HL-60/S4 treated with phorbol 12-myristate 13-acetate at 8.2 ng/mL for 4 days and 3 days (cell line): ENCODE results near the gene RBM28.

Source experiments
- in situ Hi-C: fragments of 300-500 bp; cut with MboI; formaldehyde crosslinking; loops from 2 replicates; pipeline ENCODE4 v1.15.0; 2022; ENCODE audit warnings: low sequenced_read_pairs

The RBM28 gene

DNA sequence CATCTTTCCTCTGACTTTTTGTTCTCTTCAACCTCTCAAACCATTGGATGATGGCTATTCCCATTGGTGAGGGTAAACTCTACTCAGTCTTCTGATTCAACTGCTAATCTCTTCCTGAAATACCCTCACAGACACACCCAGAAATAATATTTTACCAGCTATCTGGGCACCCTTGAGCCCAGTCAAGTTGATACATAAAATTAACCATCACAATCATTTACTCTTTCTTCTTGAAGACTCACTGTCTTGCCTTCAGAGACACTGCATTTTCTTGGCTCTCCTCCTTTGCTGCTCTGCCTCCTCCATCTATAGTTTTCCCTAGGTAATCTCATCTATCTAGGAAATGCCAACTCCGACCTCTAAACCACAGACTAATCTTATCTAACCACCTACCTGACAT lies 30.3 kb upstream of the RBM28 start:
- in situ Hi-C loops, result no loop called here

DNA sequence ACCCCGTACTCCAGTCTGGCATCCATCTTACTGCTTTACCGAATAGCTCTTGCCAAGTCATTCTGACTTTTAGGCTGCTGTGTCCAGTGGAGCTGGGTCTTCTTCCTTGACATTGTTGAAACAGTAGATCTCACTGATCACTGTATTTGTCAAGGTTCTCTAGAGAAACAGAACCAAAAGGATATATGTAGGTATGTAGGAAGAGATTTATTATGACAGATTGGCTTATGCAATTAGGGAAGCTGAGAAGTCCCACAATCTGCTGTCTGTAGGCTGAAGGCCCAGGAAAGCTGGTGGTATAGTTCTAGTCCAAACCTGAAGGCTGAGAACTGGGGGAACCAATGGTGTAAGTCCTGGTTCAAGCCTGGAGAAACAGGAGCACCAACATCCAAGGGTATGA lies 29.9 kb upstream of the RBM28 start:
- in situ Hi-C loops, result no loop called here

DNA sequence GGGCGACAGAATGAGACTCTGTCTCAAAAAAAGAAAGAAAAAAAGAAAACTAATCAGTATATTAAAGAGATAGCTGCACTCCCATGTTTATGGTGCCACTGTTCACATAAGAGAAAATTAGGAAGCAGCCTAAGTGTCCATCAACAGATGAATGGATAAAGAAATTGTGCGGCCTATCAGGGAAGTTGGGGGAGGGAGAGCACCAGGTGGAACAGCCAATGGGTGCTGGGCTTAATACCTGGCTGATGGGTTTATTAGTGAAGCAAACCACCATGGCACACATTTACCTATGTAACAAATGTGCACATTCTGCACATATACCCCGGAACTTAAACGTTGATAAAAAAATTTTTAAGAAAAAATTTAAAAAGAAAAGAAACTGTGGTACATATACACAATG lies 26.8 kb upstream of the RBM28 start:
- in situ Hi-C loops, result no loop called here

DNA sequence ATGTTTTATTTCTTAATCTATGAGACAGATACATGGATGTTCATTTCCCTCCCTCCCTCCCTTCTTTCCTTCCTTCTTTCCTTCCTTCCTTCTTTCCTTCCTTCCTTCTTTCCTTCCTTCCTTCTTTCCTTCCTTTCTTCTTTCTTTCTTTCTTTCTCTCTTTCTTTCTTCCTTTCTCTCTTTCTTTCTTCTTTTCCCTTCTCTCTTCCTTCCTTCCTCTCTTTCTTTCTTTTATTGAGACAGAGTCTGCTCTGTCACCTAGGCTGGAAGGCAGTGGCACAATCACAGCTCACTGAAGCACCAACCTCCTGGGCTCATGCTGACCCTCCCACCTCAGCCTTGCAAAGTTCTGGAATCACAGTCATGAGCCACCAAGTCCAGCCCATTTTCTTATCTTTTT lies 23.3 kb upstream of the RBM28 start:
- in situ Hi-C loops, result no loop called here

DNA sequence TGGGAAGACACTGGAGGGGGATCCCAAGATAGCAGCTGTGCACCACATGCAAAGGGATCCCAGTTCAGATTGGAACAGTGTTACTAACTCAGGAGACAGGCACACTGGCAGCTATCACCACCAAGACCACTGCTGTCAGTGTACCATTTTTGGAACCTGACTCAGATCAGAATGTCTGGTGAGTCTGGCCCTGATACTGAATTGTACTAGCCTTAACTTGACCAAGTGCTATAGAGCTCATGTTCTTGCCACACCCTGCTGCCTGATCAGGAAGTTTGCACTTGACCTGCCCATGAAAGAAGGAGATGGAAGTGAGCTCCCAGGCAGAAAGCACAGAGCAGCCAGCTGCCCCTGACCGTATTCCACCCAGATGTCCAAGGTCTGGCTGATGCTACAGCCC lies 22.6 kb upstream of the RBM28 start:
- in situ Hi-C loops, result no loop called here

DNA sequence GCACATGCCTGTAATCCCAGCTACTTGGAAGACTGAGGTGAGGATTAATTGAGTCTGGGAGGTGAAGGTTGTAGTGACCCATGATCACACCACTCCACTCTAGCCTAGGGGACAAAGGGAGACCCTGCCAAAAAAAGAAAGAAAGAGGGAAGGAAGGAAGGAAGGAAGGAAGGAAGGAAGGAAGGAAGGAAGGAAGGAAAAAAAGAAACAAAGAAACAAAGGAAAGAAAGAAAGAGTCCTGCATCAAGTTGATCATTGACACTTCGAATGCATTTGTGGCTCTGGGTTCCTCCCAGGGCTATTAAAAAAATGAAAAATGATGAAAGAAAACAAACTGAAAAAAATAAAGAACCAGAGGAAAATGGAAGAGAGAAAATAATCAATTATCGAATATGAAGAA lies 21.7 kb upstream of the RBM28 start:
- in situ Hi-C loops, result no loop called here

DNA sequence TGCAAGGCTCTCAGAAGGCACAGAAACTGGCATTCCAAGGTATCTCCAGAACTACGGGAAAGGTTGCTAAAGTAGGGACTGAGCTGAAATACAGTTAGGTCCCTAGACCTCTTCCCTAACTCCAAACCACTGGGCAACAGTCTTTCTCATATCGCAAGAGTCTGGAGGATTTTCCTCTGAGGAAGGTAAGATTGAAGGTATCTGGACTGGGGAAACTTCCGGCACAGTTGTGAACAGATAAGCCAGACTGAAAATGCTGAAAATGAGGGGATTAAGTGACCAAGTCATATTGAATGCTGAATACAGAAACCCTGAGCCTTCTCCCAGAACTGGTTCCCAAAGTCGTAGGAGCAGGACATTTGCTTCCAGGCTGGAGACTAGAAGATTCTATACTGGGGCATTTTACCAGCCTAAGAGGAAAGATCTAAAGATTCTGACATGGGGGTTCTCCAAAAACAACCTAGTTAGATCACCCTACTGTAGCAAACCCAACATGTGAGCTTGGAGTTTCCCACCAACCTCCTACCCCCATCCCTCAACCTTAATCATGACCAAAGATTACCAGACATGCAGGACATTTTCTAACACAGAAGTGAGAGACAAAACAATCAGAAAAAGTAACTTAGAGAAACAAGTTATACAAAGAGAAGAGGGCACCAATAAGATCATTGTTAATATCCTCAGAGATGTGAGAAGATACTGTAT lies 20.6 kb upstream of the RBM28 start:
- in situ Hi-C loops, result no loop called here

DNA sequence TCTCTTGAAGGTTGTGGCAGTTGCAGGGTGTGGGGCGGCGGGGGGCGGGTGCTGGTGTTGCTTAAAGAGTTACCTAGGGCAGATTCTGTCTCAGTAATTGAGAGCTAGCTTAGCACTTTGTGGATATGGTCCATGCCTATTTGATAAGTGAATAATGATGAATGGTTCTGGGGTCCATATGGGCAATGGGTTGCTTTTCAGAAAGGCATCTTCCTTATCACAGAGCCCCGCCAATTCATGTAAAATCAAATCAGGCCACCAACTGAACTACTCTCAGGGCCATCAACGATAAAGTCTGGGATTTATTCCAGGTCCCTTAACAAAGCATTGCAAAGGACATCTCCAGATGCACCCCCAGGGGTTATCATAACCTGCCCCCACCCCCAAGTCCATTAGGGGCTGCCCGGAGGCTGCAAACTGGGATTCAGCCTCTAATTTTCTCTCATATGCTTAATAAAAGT lies 19.6 kb upstream of the RBM28 start:
- in situ Hi-C loops, result no loop called here

DNA sequence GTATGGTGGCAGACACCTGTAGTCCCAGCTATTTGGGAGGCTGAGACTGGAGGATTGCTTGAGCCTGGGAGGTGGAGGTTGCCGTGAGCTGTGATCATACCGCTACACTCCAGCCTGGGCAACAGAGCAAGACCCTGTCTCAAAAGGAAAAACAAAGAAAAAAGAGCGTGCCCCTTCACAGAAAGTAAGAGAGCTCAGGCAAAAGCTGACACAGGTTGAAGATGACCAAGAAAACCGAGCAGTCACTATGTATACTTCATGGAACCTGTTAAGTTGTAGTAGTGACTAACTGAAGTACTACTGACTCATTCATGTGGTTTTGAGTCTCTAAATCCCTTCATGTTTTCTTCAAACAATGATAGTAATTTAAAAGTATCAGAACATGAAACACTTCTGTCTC lies 19.0 kb upstream of the RBM28 start:
- in situ Hi-C loops, result no loop called here

DNA sequence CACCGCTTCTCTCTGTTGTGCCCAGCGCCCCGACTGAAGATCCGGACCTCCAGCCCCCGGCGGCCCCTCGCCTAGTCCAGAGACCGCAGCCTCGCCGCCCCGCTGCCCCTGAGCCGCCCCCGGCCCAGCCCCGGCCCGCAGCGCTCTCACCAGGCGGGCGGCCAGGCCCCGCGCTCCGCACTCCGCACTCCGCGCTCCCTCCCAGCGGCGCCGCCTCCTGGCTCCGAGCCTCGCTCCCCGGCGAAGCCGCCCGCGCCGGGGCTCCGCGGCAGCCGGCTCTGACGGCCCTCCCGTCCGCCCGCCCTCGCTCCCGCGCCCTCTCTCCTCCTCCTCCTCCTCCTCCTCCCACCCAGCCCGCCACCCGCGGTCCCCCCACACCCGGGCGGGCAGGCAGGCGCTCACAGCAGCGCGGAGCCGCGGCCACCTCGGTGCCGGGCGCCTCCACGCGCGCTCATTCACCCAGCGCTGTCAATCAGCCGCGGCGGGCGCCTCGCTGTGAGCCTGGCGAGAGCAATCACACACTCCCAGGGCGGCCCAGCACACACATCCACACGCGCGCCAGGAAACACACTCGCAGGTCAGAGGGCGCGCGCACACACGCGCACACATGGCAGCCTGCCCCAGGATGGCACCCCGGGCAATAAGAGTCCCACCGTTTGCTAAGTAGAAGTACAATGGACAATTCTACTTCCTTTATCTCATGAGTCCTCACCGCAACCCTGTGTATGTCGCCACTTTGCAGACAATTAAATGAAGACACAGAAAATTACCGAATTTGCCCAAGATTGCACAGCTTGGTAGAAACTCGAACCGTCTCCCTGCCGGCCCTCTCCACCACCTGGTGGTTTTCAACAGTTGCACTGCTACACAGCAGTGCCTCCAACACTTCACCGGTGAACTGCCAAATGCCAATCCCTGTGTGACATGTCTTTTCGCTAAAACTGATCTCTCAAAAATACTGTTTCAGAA lies 18.0 kb upstream of the RBM28 start, which contains the start of gene PRRT4:
Gene PRRT4, minus strand, starts transcription at position 280 of the 969 bp plus-strand sequence.
- in situ Hi-C loops, result no loop called here

DNA sequence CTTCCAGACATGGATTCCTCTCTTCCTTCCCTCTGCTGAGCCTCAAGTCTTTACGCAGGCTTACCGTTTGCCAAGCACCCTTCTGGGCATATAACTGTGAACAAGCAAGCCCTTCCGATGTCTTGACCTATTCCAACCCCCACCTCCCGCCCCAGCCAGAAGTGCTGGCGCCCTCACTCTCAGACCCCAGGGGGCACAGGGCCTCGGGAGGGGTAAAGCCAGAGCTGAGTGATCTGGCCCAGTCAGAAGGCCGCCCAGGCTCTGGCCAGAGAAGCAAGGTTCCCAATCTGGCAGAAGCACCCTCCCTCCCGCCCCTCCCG lies 16.6 kb upstream of the RBM28 start:
- in situ Hi-C loops, result no loop called here

DNA sequence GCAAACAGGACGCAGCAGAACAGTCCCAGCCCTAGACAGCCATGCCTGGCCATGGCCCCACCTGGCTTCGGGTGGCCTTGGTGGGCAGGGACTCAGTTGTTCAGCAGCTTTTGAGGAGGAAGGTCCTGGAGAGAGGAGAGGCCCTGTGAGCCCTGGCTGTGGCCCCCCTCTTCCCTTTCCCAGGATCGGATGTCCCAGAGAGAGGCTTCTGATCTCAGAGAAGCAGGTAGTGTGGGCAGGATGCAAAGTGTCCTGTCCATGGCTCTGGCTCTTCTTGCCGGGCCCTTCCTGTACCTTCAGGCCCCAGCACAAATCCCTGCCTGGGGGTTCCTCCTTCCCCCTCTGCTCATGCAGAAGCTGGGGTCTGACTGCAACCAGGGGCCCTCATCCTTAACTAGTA lies 16.2 kb upstream of the RBM28 start:
- in situ Hi-C loops, result no loop called here

DNA sequence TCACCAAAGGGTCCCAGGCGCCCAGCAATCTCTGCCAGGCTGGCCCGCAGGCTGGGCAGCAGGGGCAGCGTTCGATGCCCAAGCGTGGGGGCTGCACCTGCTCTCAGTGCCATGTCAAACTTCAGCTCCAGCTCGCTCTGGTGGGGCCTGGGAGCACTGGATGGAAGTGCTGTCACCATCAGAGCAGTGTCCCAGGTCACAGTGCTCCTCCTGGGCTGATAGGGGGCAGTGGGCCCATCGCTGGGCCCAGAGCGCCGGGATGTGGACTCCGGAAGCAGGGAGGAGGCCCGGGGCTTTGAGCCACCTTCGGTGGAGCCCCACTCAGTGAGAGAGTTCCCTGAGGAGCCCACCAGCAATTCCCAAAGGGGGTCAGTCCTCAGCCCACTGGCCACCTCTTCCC lies 15.6 kb upstream of the RBM28 start:
- in situ Hi-C loops, result no loop called here

DNA sequence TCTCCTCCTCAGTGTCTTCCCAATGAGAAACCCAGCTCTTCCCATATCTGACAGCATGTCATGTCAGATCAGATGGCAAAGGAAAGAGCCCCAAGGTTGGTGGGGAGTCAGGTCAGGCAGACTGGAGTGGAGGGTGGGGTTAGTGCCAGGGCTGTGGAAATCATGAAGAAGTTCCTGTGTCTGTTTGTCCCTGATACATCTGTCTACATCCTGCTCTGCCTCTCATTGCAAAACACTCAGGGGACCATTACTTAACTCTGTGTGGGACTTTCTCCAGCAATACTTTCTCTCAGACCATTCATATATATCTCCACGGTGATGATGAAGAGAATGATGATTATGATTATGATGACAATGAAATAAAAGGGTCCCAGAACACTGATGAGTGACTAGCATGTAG lies 14.5 kb upstream of the RBM28 start:
- in situ Hi-C loops, result no loop called here

DNA sequence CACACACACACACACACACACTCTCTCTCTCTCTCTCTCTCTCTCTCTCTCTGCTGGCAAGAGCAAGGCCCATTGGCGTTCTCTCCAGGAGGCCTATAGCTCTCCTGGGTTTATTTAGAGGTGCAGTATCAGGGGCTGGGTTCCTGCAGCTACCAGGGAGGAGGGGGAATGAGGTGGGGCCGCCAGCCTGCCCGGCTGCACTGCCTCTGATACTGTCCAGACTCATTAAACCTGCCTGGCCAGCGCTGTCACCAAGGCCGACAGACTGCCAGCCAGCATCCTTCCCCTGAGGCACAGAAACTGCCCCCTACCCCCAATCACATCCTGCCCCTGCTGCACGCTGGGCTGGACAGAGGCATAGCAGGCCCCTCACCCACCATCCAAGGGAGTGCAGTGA lies 13.5 kb upstream of the RBM28 start:
- in situ Hi-C loops, result no loop called here

DNA sequence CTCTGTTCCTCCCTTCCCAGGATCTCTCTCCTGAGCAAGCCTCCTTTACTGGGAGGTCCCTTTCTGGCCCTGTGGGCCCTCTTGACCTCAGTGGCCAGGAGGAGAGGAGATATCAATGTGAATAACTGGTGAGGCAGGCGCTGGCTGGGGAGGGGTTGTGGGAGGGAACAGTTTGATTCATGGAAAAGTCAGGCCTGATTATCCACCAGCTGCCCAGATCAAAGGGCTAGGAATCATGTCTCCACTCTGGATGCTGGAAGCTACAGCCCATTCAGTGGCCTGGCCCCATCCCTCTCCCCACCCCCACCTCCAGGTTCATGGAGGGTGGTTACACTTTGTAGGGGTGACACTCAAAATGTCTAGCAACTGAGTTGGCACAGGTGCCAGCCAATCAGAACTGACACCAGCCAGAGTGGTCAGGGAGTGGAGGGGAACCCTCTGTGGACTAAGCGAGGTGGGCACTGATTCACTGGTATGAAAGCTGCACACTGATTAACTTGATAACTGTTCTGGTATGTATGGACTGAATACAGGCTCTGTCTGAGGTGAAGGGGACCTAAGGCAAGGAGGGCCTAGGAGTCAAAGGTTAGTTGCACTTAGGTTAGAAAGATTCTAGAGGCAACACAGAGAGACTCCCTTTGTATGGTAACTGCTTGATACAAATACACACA lies 13.0 kb upstream of the RBM28 start:
- in situ Hi-C loops, result no loop called here

DNA sequence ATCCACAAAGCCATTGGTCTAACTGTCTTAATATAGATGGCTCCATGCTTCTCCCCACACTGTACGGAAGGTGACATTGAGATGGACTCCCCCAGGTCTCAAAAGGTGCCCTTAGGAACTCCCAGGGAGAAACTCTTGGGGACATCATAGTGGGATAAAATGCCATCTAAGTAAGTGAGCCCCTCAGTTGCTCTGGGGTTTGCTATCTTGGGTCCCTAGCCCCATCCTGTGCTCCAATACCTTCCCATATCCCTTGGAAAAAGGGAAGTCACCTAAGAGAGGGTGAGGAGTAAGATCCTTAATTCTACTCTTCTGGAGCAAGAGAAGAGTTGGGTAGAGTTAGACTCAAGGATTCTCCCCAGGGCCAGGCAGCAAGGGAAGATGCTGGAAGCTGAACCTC lies 9.9 kb upstream of the RBM28 start:
- in situ Hi-C loops, result no loop called here

DNA sequence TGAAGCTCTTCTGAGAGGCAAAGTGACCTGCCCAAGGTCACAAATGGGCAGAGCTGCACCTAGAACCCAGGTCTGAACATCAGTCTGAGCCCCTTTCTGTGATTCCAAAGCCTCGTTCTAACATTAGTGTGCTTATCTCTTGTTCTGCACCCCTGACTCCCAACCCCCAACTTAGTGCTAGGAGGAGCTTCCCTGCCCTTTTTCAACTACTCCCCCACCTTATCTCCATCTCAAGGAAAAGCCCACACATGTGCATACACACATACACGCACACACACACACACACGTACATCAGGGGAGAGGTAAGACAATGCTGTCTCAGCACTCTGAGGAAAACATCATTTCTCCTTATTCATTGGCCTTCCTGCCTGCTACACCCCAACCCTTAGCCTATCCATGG lies 9.5 kb upstream of the RBM28 start:
- in situ Hi-C loops, result no loop called here

DNA sequence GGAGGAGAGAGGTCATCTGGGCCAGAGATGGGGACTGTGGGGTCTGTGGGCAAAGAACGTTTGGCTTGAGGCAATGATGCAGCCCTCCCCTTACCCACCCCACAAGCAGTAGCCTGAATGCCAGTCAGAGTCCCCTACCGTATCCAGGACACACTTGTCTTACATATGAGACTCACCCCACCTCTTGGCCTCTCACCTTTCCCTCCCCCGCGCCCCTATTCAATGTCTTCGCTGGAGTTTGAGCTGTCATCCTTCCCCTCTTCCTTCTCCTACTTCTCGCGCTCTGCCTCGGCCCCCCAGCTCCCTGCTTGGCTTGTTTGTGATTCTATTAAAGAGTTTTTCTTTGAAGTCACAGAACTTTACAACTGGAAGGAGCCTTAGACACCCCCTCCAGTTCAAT lies 8.9 kb upstream of the RBM28 start:
- in situ Hi-C loops, result no loop called here

DNA sequence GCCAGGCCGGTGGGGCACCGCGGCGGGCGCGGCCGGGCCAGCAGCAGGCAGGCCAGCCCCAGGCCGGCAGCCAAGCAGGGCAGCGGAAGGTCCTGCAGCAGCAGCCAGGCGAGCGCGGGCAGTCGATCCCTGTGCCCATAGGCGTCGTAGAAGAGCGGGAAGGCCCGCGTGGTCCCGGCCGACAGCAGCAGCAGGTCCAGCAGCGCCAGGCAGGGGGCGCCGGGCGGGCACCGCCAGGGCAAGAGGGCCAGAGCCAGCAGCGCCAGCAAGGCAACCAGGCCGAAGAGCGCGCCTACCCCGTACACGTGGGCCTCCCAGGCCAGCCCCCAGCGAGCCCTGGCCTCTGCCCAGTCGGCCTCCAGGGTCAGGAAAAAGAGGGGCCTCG lies 8.4 kb upstream of the RBM28 start:
- in situ Hi-C loops, result no loop called here

DNA sequence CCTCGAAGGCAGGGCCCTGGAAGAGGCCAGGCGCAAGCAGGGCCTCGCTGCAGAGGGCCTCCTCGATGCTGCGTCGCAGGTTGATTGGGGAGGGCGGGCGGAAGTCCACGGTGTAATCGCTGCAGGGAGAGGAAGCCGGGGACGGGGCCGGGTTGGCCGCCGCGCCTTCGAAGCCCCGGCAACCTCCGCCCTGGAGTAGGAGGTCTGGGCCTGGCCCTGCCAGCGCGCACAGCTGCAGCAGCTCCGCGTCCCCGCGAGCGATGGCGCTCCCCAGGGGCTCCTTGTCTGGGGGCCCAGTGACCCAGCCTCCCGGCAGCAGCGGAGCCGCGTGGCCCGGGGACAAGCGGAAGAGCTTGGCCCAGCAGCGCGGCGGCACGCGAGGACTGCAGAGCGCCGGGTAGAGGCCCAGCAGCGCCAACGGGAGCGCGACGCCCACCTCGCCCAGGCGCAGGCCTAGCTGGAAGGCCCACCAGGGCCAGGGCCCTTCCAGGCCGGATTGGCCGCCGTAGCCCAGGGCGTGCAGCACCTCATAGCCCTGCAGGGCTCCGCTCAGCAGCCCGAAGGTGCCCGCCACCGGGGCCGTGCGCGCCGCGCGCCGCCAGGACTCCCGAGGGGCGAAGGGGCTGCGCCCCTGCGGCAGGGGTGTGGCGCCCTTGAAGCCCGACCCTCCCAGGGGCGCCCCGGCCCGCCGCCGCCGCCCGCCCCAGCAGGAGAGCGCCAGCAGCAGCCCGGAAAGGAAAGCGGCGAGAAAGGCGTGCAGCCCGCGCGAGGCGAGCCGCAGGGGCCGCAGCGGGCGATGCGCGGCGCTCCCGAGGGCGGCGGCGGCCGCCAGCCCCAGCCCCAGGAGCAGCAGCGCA lies 7.8 kb upstream of the RBM28 start:
- in situ Hi-C loops, result no loop called here
